Measurements from ENCODE around the gene HCN1.

HCN1 gene

DNA sequence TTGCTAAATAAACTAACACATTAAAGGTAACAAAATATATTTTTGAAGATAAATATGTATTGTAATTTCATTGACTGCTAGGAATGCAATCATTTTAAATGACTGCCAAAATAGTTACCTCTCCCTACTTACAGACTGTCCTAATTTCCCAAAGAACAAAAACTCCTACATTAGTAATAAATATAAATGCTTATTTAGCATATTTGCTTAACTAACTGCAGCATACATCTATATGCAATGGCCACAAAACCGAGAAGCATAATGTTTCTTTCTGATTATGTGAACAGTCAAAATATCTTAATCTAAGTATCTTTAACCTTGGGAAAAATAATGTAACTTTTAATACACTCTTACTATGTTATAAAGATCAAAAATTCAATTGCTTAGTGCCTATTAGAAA, 431.7 kb downstream of the HCN1 start:
- no peaks in the 10 kb centered on the region for H3K36me3 ChIP-seq (ENCODE audit: control insufficient read depth in 1 of 2, insufficient read depth in 2 of 2, low read length in 2 of 2)
- no peak overlapping the region for H3K9ac ChIP-seq (ENCODE audit: low read depth in 1 of 2, low read length in 2 of 2)
- H3K27me3 ChIP-seq (ENCODE audit: control insufficient read depth in 1 of 2, insufficient read depth in 2 of 2, low read length in 2 of 2), result no peaks in the 10 kb centered on the region
- H3K4me1 ChIP-seq (ENCODE audit: control insufficient read depth in 1 of 2, insufficient read depth in 2 of 2, low read length in 2 of 2), result no peaks in the 10 kb centered on the region
- H3K4me3 ChIP-seq (ENCODE audit: low read depth in 1 of 2, low read length in 2 of 2), result no peak overlapping the region
- no peaks in the 10 kb centered on the region for H3K9me3 ChIP-seq (ENCODE audit: control insufficient read depth in 1 of 2, low read length in 2 of 2)
- no peak overlapping the region for H3K27ac ChIP-seq (ENCODE audit: low read depth, low read length)

DNA sequence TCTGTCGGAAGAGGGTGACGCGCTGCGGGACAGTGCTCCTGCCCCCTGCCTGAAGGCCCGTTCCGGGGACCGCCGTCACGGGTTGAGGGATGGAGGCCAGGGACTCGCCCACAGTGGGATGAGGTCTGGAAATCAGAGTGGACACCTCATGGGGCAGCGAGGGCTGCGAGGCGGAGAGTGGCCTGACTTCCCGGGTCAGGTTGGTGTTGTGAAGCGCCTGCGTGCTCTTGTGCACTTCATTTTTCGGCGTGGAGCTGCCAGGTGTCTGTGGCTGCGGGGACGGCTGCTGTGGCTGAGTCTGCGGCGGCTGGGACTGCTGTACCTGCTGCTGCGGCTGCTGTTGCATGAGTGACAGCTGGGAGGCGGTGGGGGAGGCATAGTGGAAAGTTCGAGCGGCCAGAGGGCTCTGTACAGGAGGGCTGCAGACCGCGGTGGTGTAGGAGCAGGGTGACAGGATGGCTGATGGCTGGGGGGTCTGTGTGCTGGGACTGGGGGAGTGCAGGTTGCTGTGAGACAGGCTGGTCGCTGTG, 434.1 kb downstream of the HCN1 start:
- no peak overlapping the region for H3K4me3 ChIP-seq (ENCODE audit: low read depth in 1 of 2, low read length in 2 of 2)
- no peaks in the 10 kb centered on the region for H3K27me3 ChIP-seq (ENCODE audit: control insufficient read depth in 1 of 2, insufficient read depth in 2 of 2, low read length in 2 of 2)
- no peaks in the 10 kb centered on the region for H3K9me3 ChIP-seq (ENCODE audit: control insufficient read depth in 1 of 2, low read length in 2 of 2)
- no peak overlapping the region for H3K27ac ChIP-seq (ENCODE audit: low read depth, low read length)
- no peak overlapping the region for H3K9ac ChIP-seq (ENCODE audit: low read depth in 1 of 2, low read length in 2 of 2)
- no peaks in the 10 kb centered on the region for H3K36me3 ChIP-seq (ENCODE audit: control insufficient read depth in 1 of 2, insufficient read depth in 2 of 2, low read length in 2 of 2)
- no peaks in the 10 kb centered on the region for H3K4me1 ChIP-seq (ENCODE audit: control insufficient read depth in 1 of 2, insufficient read depth in 2 of 2, low read length in 2 of 2)

DNA sequence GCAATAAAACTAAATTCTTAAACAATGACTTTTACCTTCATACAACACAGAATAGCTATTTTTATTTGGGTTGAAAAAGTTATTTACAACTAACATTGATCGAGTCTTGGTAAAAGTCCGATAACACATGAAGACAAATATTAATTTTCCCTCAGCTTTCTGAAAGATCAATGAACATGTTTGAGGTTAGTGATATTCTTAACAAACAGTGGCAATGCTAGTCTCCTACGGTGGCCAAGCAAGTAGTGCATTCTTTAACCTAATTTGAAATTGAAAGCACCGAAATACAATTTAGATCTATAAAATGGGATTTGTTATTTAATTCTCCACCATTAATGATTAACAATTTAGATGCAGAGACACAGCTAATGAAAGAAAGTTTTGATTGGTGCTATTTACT, 435.1 kb downstream of the HCN1 start:
- Histone ChIP-seq H3K27ac (ENCODE audit: low read depth, low read length) (no peak overlapping the region), H3K9ac (ENCODE audit: low read depth in 1 of 2, low read length in 2 of 2) (no peak overlapping the region), H3K9me3 (ENCODE audit: control insufficient read depth in 1 of 2, low read length in 2 of 2) (no peaks in the 10 kb centered on the region), H3K36me3 (ENCODE audit: control insufficient read depth in 1 of 2, insufficient read depth in 2 of 2, low read length in 2 of 2) (no peaks in the 10 kb centered on the region), H3K4me3 (ENCODE audit: low read depth in 1 of 2, low read length in 2 of 2) (no peak overlapping the region), H3K4me1 (ENCODE audit: control insufficient read depth in 1 of 2, insufficient read depth in 2 of 2, low read length in 2 of 2) (no peaks in the 10 kb centered on the region), H3K27me3 (ENCODE audit: control insufficient read depth in 1 of 2, insufficient read depth in 2 of 2, low read length in 2 of 2) (no peaks in the 10 kb centered on the region)

DNA sequence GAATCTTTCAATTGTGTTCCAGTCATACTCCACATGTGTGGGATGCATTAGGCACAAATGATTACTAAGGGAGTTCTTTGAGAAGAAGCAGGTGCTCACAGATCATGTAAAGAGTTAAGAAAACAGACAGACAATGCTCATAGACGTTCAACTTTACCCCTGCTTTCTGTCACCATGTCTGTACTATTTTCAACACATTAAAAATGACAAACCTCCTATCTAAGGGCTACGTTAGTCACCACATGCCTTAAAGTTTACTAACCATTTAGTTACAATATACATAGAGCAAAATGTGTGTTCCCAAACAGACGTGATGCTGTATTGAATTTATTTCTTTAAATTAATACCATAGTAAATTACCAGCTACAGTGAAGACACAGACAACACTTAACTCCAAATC, 435.9 kb downstream of the HCN1 start:
- no peak overlapping the region for H3K27ac ChIP-seq (ENCODE audit: low read depth, low read length)
- H3K9me3 ChIP-seq (ENCODE audit: control insufficient read depth in 1 of 2, low read length in 2 of 2), result no peaks in the 10 kb centered on the region
- H3K36me3 ChIP-seq (ENCODE audit: control insufficient read depth in 1 of 2, insufficient read depth in 2 of 2, low read length in 2 of 2), result no peaks in the 10 kb centered on the region
- H3K27me3 ChIP-seq (ENCODE audit: control insufficient read depth in 1 of 2, insufficient read depth in 2 of 2, low read length in 2 of 2), result no peaks in the 10 kb centered on the region
- H3K4me3 ChIP-seq (ENCODE audit: low read depth in 1 of 2, low read length in 2 of 2), result no peak overlapping the region
- H3K9ac ChIP-seq (ENCODE audit: low read depth in 1 of 2, low read length in 2 of 2), result no peak overlapping the region
- no peaks in the 10 kb centered on the region for H3K4me1 ChIP-seq (ENCODE audit: control insufficient read depth in 1 of 2, insufficient read depth in 2 of 2, low read length in 2 of 2)

DNA sequence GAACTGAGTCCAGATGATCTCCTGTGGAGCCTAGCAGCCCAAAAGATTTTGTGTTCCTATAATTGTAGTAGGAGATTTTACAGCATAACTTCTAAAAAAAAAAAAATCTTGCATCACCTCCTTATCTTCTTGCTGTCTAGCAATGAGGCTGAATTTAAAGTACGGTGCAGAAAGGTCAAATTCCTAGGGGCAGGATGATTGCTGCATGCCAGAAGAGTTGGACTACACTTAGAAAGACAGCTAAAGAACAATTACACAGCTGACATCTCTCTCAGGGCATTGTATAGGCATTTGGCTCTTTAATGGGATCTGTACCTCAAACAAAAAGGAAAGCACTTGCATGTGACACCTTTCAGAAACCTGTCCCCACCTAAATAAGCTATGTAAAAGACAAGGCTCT, 443.2 kb downstream of the HCN1 start:
- H3K27me3 ChIP-seq (ENCODE audit: control insufficient read depth in 1 of 2, insufficient read depth in 2 of 2, low read length in 2 of 2), result no peaks in the 10 kb centered on the region
- no peaks in the 10 kb centered on the region for H3K36me3 ChIP-seq (ENCODE audit: control insufficient read depth in 1 of 2, insufficient read depth in 2 of 2, low read length in 2 of 2)

DNA sequence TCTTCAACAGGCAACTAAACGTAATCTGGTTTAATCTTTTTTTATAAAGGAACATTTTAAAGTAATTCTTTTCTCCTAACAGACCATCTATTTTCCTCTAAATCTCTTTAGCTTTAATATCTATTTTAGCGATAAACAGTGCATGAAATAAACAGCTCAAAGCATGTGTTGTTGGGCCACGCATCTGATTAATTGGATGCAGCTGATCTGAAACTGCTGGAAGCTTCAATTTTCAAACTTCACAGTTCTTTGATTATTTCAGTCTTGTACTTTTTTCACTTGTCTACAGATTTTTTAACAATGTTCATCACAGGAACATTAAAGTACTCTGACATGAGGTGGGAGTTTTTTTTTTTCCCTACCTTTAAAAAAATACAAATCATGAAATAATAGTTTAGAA, 443.6 kb downstream of the HCN1 start:
- Histone ChIP-seq H3K27me3 (ENCODE audit: control insufficient read depth in 1 of 2, insufficient read depth in 2 of 2, low read length in 2 of 2) (no peaks in the 10 kb centered on the region), H3K9ac (ENCODE audit: low read depth in 1 of 2, low read length in 2 of 2) (no peak overlapping the region), H3K27ac (ENCODE audit: low read depth, low read length) (no peak overlapping the region), H3K4me1 (ENCODE audit: control insufficient read depth in 1 of 2, insufficient read depth in 2 of 2, low read length in 2 of 2) (no peaks in the 10 kb centered on the region), H3K9me3 (ENCODE audit: control insufficient read depth in 1 of 2, low read length in 2 of 2) (peaks cover 0 to 2% of the 10 kb centered on the region in 2 donors), H3K36me3 (ENCODE audit: control insufficient read depth in 1 of 2, insufficient read depth in 2 of 2, low read length in 2 of 2) (no peaks in the 10 kb centered on the region), H3K4me3 (ENCODE audit: low read depth in 1 of 2, low read length in 2 of 2) (no peak overlapping the region)

More for the DNA sequence above, 443.2 kb downstream of the HCN1 start:
- H3K9ac ChIP-seq (ENCODE audit: low read depth in 1 of 2, low read length in 2 of 2), result no peak overlapping the region
- no peak overlapping the region for H3K27ac ChIP-seq (ENCODE audit: low read depth, low read length)
- H3K4me3 ChIP-seq (ENCODE audit: low read depth in 1 of 2, low read length in 2 of 2), result no peak overlapping the region
- H3K9me3 ChIP-seq (ENCODE audit: control insufficient read depth in 1 of 2, low read length in 2 of 2), result no peaks in the 10 kb centered on the region
- H3K4me1 ChIP-seq (ENCODE audit: control insufficient read depth in 1 of 2, insufficient read depth in 2 of 2, low read length in 2 of 2), result no peaks in the 10 kb centered on the region

DNA sequence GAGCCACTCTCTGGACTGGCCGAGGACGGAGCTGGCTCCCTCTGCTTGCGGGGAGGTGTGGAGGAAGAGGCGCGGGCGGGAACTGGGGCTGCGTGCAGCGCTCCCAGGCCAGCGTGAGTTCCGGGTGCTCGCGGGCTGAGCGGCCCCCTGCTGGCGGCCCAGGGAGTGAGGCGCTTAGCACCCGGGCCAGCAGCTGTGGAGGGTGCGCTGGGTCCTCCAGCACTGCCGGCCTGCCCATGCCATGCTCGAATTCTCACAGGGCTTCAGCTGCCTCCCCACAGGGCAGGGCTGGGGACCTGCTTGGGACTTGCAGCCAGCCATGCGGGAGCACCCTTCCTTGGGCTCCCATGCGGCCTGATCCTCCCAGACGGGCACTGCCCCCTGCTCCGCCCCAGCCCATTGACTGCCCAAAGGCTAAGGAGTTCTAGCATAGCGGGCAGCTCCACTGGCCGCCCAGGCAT, 470.6 kb downstream of the HCN1 start:
- peaks cover 2 to 3% of the 10 kb centered on the region in 2 donors for H3K9me3 ChIP-seq (ENCODE audit: control insufficient read depth in 1 of 2, low read length in 2 of 2)
- H3K27me3 ChIP-seq (ENCODE audit: control insufficient read depth in 1 of 2, insufficient read depth in 2 of 2, low read length in 2 of 2), result no peaks in the 10 kb centered on the region
- H3K4me1 ChIP-seq (ENCODE audit: control insufficient read depth in 1 of 2, insufficient read depth in 2 of 2, low read length in 2 of 2), result no peaks in the 10 kb centered on the region
- H3K4me3 ChIP-seq (ENCODE audit: low read depth in 1 of 2, low read length in 2 of 2), result no peak overlapping the region
- H3K27ac ChIP-seq (ENCODE audit: low read depth, low read length), result no peak overlapping the region
- H3K9ac ChIP-seq (ENCODE audit: low read depth in 1 of 2, low read length in 2 of 2), result no peak overlapping the region
- no peaks in the 10 kb centered on the region for H3K36me3 ChIP-seq (ENCODE audit: control insufficient read depth in 1 of 2, insufficient read depth in 2 of 2, low read length in 2 of 2)

DNA sequence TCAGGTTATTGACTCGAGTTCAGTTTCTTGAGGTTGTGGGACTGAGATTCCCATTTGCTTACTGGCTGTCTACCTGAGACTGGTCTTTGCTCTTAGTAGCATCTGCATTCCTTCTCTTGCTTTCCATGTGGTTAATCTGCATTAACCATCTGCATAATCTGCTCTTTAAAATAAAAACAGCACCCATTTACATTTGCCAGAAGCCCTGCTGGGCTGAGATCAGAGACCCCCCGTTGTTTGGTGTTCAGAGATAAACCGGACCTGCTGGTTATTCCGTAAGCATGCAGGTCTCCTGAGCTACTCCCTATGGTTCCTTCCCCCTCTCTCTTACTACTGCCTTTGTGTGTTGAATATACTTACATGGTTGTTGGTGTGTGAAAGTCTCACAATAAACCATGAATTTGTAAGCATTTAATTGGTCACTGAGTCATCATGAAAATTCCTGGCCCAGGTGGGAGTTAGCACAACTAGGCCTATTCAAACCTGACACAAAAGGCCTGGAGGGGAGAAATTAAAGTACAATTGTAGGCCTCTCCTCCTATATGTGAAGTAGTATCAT, 490.7 kb downstream of the HCN1 start:
- no peak overlapping the region for H3K27ac ChIP-seq (ENCODE audit: low read depth, low read length)
- no peak overlapping the region for H3K9ac ChIP-seq (ENCODE audit: low read depth in 1 of 2, low read length in 2 of 2)
- H3K4me3 ChIP-seq (ENCODE audit: low read depth in 1 of 2, low read length in 2 of 2), result no peak overlapping the region
- no peaks in the 10 kb centered on the region for H3K27me3 ChIP-seq (ENCODE audit: control insufficient read depth in 1 of 2, insufficient read depth in 2 of 2, low read length in 2 of 2)
- H3K4me1 ChIP-seq (ENCODE audit: control insufficient read depth in 1 of 2, insufficient read depth in 2 of 2, low read length in 2 of 2), result no peaks in the 10 kb centered on the region
- no peaks in the 10 kb centered on the region for H3K36me3 ChIP-seq (ENCODE audit: control insufficient read depth in 1 of 2, insufficient read depth in 2 of 2, low read length in 2 of 2)
- no peaks in the 10 kb centered on the region for H3K9me3 ChIP-seq (ENCODE audit: control insufficient read depth in 1 of 2, low read length in 2 of 2)
